GM10248 (cell line): ENCODE results near the gene CFAP61.

Experiments
- CTCF ChIA-PET: fragments of 300-600 bp; sonication (Branson Sonifier 250); formaldehyde crosslinking; extraction: SDS; loops from one replicate; lab custom pipeline; 2021; ENCODE audit warnings: antibody characterized with exemption; lab: Yijun Ruan, JAX
- POLR2A ChIA-PET: fragments of 350-650 bp; sonication (Branson Sonifier 250); formaldehyde crosslinking; extraction: SDS; loops from one replicate; lab custom pipeline; 2020; ENCODE audit warnings: antibody characterized with exemption; lab: Yijun Ruan, JAX
- DNase-seq: peaks from one replicate; pipeline ENCODE4 v3.0.0; 2012; ENCODE audit errors: extremely low spot score
- TF ChIP-seq, protein P1 (sequence below): IDR thresholded peaks from 2 replicates; pipeline ENCODE4 v1.5.1; 2012; ENCODE audit warnings: mild to moderate bottlenecking, low read depth; ENCODE audit errors: extremely low read depth, missing control alignments, control extremely low read depth

CFAP61 gene

DNA sequence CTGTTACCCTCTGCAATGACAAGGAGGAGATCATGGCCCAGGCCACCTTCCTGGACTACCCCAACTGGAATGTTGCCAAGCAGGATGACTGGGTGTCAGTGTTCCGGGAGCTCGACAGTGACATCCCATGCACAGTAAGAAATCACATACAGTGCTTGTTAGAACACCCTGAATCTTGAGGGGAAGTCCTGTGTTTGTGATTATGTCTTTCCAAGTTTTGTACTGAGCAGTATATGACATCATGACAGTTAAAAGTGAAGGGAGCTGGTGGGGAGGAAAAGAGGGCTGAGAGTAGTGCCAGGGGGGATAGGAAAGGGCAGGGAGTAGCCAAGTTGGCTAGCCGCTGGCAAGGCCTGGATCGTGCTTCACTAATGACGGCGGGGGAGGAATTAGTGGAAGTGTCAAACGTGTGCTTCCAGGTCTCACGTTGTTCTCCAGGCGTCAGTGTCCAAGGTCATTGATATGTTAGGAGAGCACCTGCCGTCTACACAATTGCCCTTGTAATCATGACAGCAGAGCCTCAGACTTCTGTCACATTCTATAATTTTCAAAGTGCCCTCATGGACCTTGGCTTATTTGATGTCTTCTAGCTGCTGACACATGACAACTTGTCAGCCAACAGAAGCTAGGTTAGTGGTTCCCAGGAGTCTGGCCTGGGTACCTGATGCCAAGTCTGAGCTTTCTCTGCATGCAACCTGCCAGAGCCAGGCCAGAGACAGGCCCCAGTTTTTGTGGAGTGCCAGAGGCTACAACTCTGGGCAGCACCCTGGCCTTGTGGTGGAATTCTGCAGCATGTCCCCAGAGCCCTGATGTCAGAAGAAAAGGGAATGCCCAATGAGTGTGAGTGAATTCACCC is 18.8 kb downstream of the CFAP61 start:
- DNase-seq: no peak
- CTCF ChIA-PET: interaction anchor here (0.7 to 5.8 kb wide), 3 partner anchors 13 to 652 kb away, joined by 3 to 23 read pairs (median 5); no protein-coding TSS in a partner anchor
- POLR2A ChIA-PET: no interaction called here
- TF ChIP-seq, protein P1, sequence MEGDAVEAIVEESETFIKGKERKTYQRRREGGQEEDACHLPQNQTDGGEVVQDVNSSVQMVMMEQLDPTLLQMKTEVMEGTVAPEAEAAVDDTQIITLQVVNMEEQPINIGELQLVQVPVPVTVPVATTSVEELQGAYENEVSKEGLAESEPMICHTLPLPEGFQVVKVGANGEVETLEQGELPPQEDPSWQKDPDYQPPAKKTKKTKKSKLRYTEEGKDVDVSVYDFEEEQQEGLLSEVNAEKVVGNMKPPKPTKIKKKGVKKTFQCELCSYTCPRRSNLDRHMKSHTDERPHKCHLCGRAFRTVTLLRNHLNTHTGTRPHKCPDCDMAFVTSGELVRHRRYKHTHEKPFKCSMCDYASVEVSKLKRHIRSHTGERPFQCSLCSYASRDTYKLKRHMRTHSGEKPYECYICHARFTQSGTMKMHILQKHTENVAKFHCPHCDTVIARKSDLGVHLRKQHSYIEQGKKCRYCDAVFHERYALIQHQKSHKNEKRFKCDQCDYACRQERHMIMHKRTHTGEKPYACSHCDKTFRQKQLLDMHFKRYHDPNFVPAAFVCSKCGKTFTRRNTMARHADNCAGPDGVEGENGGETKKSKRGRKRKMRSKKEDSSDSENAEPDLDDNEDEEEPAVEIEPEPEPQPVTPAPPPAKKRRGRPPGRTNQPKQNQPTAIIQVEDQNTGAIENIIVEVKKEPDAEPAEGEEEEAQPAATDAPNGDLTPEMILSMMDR: no peak

DNA sequence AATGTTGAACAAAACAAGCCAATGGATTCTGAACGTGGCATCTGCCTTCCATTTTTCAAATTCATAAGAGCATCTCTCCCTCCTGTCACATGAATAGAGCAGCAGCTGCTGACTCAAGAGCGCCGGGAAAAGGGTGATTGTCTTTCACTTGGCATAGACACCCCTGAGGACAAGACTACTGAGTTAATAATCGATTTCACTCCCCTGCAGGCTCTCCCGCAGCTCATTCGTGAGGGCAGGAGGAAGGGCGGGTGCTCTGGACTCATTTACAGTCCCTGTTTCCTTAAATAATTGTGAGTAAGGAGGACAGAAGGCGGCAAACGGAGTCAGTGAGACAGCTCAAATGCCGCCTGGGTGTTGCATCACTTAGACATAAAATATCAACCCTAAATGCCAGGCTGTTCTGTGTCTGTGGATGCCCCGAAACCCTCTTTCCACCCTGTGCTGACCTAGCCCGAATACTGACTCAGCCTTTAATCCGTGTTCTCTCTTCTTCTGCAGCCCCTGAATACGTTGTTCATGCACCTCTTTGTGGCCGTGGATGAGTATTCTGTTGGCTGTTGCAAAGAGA is 21.6 kb downstream of the CFAP61 start:
- no peak for DNase-seq
- POLR2A ChIA-PET: no interaction called here
- CTCF ChIA-PET: interaction anchor here (1.5 to 5.8 kb wide), 2 partner anchors 10 to 166 kb away, joined by 5 to 23 read pairs; no protein-coding TSS in a partner anchor
- TF ChIP-seq, protein P1: no peak

DNA sequence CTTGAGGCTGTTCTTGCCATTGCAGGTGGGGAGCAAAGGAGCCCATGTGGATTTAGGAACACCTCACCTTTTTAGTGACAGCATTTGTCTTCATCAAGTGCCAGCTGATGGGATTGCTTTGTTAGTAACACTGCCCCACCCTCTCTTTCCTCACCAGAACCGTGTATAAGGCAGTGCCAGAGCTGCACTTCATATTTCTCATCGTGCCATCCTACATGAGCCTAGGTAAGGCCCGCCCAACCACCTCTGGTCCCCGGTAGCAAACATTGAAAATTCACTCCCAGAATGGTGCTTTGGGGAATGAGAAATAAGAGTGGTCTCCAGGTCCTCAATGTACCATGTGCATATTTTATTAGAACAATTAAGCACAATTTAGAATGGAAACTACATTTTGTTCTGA is 22.7 kb downstream of the CFAP61 start:
- no peak for DNase-seq
- TF ChIP-seq, protein P1: no peak
- CTCF ChIA-PET: interaction anchor here (5.8 kb wide), 1 partner anchor 9 kb away, joined by 23 read pairs; no protein-coding TSS in a partner anchor
- POLR2A ChIA-PET: no interaction called here

DNA sequence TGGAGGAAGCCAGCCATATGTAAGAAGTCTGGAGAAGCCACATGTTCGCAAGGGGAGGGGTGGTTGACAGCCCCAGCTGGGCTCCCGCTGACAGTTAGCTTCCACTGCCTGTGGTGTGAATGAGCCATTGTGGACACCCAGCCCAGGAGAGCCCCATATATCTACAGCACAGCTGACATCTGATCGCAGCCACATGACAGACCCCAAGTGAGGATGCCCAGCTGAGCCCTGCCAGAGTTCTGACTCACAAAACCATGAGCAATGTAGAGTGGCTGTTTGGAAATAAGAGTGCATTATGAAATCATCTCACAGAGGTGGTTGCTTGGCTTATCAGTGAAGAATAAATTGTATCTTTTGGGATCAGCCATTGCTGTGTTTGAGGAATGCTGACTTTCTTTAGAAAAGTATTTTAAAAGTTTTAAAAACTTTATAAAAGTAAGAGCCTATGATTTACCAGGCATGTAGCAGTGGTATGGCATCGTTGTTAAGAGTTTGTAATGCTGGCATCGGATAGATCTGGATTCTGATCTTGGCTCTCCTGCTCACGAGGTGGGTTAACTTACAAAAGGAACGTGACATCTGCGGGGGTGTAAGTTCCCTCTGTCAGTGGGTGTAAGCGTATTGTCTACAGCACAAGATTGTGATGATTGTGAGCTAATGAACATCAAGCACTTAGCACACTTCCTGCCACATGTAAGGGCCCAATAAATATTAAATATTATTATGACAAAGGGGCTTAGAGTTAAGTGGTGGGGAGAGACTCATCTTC is 24.1 kb downstream of the CFAP61 start:
- POLR2A ChIA-PET: no interaction called here
- no peak for DNase-seq
- TF ChIP-seq, protein P1: no peak
- CTCF ChIA-PET: interaction anchor here (1.3 to 5.8 kb wide), 2 partner anchors 7 to 517 kb away, joined by 3 to 23 read pairs; no protein-coding TSS in a partner anchor

DNA sequence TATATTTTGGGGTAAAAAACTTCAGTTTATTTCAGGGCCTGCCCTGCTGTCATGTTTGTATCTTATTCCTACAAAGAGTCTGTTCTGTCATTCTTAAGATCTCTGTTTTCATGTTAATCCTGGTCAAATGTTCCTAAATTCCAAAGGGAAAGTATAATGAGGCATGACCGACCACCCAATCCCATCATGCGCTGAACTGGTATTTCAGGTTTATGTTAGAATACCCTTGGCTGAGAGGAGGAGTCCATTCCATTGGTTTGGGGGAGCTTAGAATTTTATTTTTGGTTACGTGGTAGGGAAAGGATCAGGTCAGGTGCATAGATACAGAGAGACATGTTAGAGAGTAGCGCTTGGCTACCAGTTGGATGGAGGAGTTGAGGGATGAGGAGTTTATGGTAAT is 25.7 kb downstream of the CFAP61 start:
- no peak for DNase-seq
- ChIA-PET CTCF (interaction anchor here (1.2 kb wide), 1 partner anchor 160 kb away, joined by 3 read pairs; no protein-coding TSS in a partner anchor), POLR2A (no interaction called here)
- TF ChIP-seq, protein P1: no peak
